ENCODE measurements around the gene SORL1.

DNA sequence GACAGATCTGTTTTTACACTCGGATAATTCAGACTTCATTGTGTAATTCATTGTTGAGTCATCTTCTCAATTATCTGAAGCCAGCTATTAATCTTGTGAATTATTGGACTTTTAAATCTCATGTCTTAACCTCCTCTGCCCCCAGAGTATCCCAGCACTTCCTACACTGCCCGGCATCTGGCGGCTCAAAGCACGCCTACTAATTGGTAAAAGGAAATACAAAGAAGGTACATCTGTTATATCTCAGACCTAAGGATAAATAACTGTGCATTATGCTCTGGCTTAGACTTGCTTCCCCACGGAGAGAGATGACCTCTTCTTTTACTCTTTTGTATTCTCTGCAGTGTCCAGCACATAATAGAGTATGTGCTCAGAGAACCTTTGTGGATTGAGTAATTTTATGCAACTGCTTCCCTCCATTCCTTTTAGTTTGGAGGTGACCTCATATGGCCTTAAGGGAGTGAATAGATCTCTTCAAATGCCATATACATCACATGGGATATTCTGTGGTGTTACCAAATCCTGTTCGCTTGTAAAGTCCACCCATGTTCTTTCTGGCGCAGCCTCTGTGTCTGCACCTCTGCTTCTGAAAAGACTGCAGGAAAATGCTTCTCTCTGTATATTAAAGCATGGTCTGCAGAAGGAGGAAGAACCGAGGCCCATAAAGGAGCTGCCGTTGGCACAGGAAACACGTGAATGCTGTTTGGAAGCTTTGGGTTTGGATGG, 126.3 kb downstream of the SORL1 start:
- TF ChIP-seq CTCF (IDR thresholded peaks at IDR 0.05) (no peak), EZH2 (IDR thresholded peaks at IDR 0.05) (no peak), EZH2phosphoT487 (IDR thresholded peaks at IDR 0.05) (no peak)
